IMR-90 (cell line): ENCODE measurements around the gene CHRM5.

ENCODE experiments used
- CEBPB ChIP-seq: IDR thresholded peaks from 2 replicates; pipeline ENCODE4 v1.6.1; 2012; ENCODE audit warnings: low read depth, low read length, improper control_type of control experiment
- CTCF ChIP-seq: conservative IDR thresholded peaks from 2 replicates; pipeline ENCODE4 v1.5.1; 2012; ENCODE audit warnings: mild to moderate bottlenecking, low read depth, low read length, improper control_type of control experiment
- FOS ChIP-seq: fragments of 150-350 bp; IDR thresholded peaks from 2 replicates; pipeline ENCODE4 v1.6.1; 2016; ENCODE audit warnings: low read depth, low read length
- MAZ ChIP-seq: IDR thresholded peaks from 2 replicates; pipeline ENCODE4 v1.6.1; 2012; ENCODE audit warnings: low read depth, mild to moderate bottlenecking, low read length, improper control_type of control experiment, moderate library complexity, borderline replicate concordance
- NFE2L2 ChIP-seq: fragments of 150-350 bp; IDR thresholded peaks from 2 replicates; pipeline ENCODE4 v1.6.1; 2016; ENCODE audit warnings: low read depth, mild to moderate bottlenecking, low read length
- POLR2A ChIP-seq: IDR thresholded peaks from 2 replicates; pipeline ENCODE4 v1.6.1; 2012; ENCODE audit warnings: mild to moderate bottlenecking, low read depth, low read length
- RAD21 ChIP-seq: IDR thresholded peaks from 2 replicates; pipeline ENCODE4 v1.6.1; 2012; ENCODE audit warnings: low read length, improper control_type of control experiment
- RCOR1 ChIP-seq: IDR thresholded peaks from 2 replicates; pipeline ENCODE4 v1.6.1; 2012; ENCODE audit warnings: mild to moderate bottlenecking, low read length, improper control_type of control experiment; ENCODE audit not compliant: insufficient replicate concordance
- RFX5 ChIP-seq: IDR thresholded peaks from 2 replicates; pipeline ENCODE4 v1.8.0; 2012; ENCODE audit warnings: low read depth, mild to moderate bottlenecking, low read length, moderate library complexity
- SMC3 ChIP-seq: fragments of 150-350 bp; IDR thresholded peaks from 2 replicates; pipeline ENCODE4 v1.6.1; 2016; ENCODE audit warnings: low read depth, mild to moderate bottlenecking, antibody characterized with exemption, low read length, moderate library complexity

- no peak for TF ChIP-seq RCOR1
- no peak for TF ChIP-seq CTCF
- no peak for TF ChIP-seq FOS
- no peak for TF ChIP-seq POLR2A
- TF ChIP-seq CEBPB: no peak
- TF ChIP-seq RAD21: no peak
- TF ChIP-seq NFE2L2: no peak
- TF ChIP-seq RFX5: no peak
- no peak for TF ChIP-seq MAZ
- no peak for TF ChIP-seq SMC3
These were observed 75.1 kb downstream of the CHRM5 start for GRCh38 chr15:34043391-34043790.
